ENCODE results near the gene RCE1. TPM values are rescaled to one million over a fixed set of nuclear protein-coding genes. Genes with fewer than 3 reads are reported as not detected.

RCE1 gene
- total RNA-seq, 2 experiments from 2014 or later = 19.3 to 20.6 TPM

GRCh38 chr11:66868726-66869566, 25.7 kb downstream of the RCE1 start:
- H3K36me3 Mint-ChIP-seq (ENCODE audit: low read depth) = no peaks in the 10 kb centered on the region
- no peak overlapping the region for H3K4me3 Mint-ChIP-seq
- intact Hi-C loops (cut with micrococcal nuclease) = loop anchor here (1.0 kb wide), 2 partner anchors 26 to 175 kb away; partner anchors contain the start of gene RCE1
- peaks cover 7% of the 10 kb centered on the region for H3K4me1 Mint-ChIP-seq (ENCODE audit: low read depth)
- no peak overlapping the region for H3K27ac Mint-ChIP-seq
- no peaks in the 10 kb centered on the region for H3K27me3 Mint-ChIP-seq (ENCODE audit: low read depth)
- peak; percentile 91 for DNase-seq
- CTCF ChIA-PET = no interaction called here
- H3K9me3 Mint-ChIP-seq = no peaks in the 10 kb centered on the region

GRCh38 chr11:66869567-66869870, 26.3 kb downstream of the RCE1 start:
- Mint-ChIP-seq H3K4me3 (no peak overlapping the region), H3K27me3 (ENCODE audit: low read depth) (no peaks in the 10 kb centered on the region), H3K27ac (no peak overlapping the region), H3K36me3 (ENCODE audit: low read depth) (no peaks in the 10 kb centered on the region), H3K4me1 (ENCODE audit: low read depth) (peaks cover 7% of the 10 kb centered on the region), H3K9me3 (no peaks in the 10 kb centered on the region)
- CTCF ChIA-PET = no interaction called here
- intact Hi-C loops (cut with micrococcal nuclease) = no loop called here
- no peak for DNase-seq

- Mint-ChIP-seq H3K27me3 (ENCODE audit: low read depth) (no peaks in the 10 kb centered on the region), H3K4me3 (no peak overlapping the region), H3K4me1 (ENCODE audit: low read depth) (peaks cover 7% of the 10 kb centered on the region), H3K36me3 (ENCODE audit: low read depth) (no peaks in the 10 kb centered on the region), H3K27ac (no peak overlapping the region), H3K9me3 (no peaks in the 10 kb centered on the region)
- DNase-seq = no peak
- CTCF ChIA-PET = interaction anchor here (0.6 kb wide), 1 partner anchor 141 kb away, joined by 3 read pairs; no protein-coding TSS in a partner anchor
- intact Hi-C loops (cut with micrococcal nuclease) = no loop called here
Measured at GRCh38 chr11:66870131-66870530, 26.9 kb downstream of the RCE1 start.

GRCh38 chr11:66870616-66871520, 27.6 kb downstream of the RCE1 start:
- CTCF ChIA-PET = interaction anchor here (1.9 kb wide), 1 partner anchor 10 kb away, joined by 6 read pairs; no protein-coding TSS in a partner anchor
- no peak overlapping the region for H3K27ac Mint-ChIP-seq
- H3K4me3 Mint-ChIP-seq = no peak overlapping the region
- H3K36me3 Mint-ChIP-seq (ENCODE audit: low read depth) = no peaks in the 10 kb centered on the region
- no peaks in the 10 kb centered on the region for H3K27me3 Mint-ChIP-seq (ENCODE audit: low read depth)
- intact Hi-C loops (cut with micrococcal nuclease) = no loop called here
- no peaks in the 10 kb centered on the region for H3K9me3 Mint-ChIP-seq
- no peak for DNase-seq
- peaks cover 7% of the 10 kb centered on the region for H3K4me1 Mint-ChIP-seq (ENCODE audit: low read depth)

- Mint-ChIP-seq H3K4me3 (no peak overlapping the region), H3K27ac (no peak overlapping the region), H3K27me3 (ENCODE audit: low read depth) (no peaks in the 10 kb centered on the region), H3K4me1 (ENCODE audit: low read depth) (peaks cover 7% of the 10 kb centered on the region), H3K9me3 (no peaks in the 10 kb centered on the region), H3K36me3 (ENCODE audit: low read depth) (no peaks in the 10 kb centered on the region)
- intact Hi-C loops (cut with micrococcal nuclease) = no loop called here
- no peak for DNase-seq
- CTCF ChIA-PET = interaction anchor here (0.5 to 1.9 kb wide), 2 partner anchors 9 to 363 kb away, joined by 3 to 6 read pairs; no protein-coding TSS in a partner anchor
Measured at GRCh38 chr11:66871521-66871901, 28.3 kb downstream of the RCE1 start.

GRCh38 chr11:66874232-66874631, 31.0 kb downstream of the RCE1 start:
- DNase-seq = no peak
- Mint-ChIP-seq H3K27ac (no peak overlapping the region), H3K36me3 (ENCODE audit: low read depth) (no peaks in the 10 kb centered on the region), H3K9me3 (no peaks in the 10 kb centered on the region), H3K27me3 (ENCODE audit: low read depth) (no peaks in the 10 kb centered on the region), H3K4me3 (no peak overlapping the region), H3K4me1 (ENCODE audit: low read depth) (peaks cover under 1% of the 10 kb centered on the region)
- CTCF ChIA-PET = no interaction called here
- intact Hi-C loops (cut with micrococcal nuclease) = no loop called here

- Mint-ChIP-seq H3K27me3 (ENCODE audit: low read depth) (no peaks in the 10 kb centered on the region), H3K4me3 (no peak overlapping the region), H3K36me3 (ENCODE audit: low read depth) (no peaks in the 10 kb centered on the region), H3K27ac (no peak overlapping the region), H3K4me1 (ENCODE audit: low read depth) (peaks cover 4% of the 10 kb centered on the region), H3K9me3 (no peaks in the 10 kb centered on the region)
- CTCF ChIA-PET = no interaction called here
- intact Hi-C loops (cut with micrococcal nuclease) = no loop called here
- DNase-seq = no peak
Measured at GRCh38 chr11:66875378-66875777, 32.1 kb downstream of the RCE1 start.

- intact Hi-C loops (cut with micrococcal nuclease) = no loop called here
- no peak for DNase-seq
Measured at GRCh38 chr11:66877588-66878385, 34.5 kb downstream of the RCE1 start.

GRCh38 chr11:66878474-66878873, 35.2 kb downstream of the RCE1 start:
- Mint-ChIP-seq H3K36me3 (ENCODE audit: low read depth) (no peaks in the 10 kb centered on the region), H3K27ac (no peak overlapping the region), H3K4me1 (ENCODE audit: low read depth) (peaks cover 16% of the 10 kb centered on the region), H3K4me3 (no peak overlapping the region), H3K27me3 (ENCODE audit: low read depth) (no peaks in the 10 kb centered on the region), H3K9me3 (no peaks in the 10 kb centered on the region)
- DNase-seq = no peak
- CTCF ChIA-PET = interaction anchor here (1.4 kb wide), 1 partner anchor 97 kb away, joined by 3 read pairs; no protein-coding TSS in a partner anchor
- intact Hi-C loops (cut with micrococcal nuclease) = no loop called here

More at GRCh38 chr11:66877588-66878385, 34.5 kb downstream of the RCE1 start:
- H3K4me3 Mint-ChIP-seq = no peak overlapping the region
- H3K36me3 Mint-ChIP-seq (ENCODE audit: low read depth) = no peaks in the 10 kb centered on the region
- H3K4me1 Mint-ChIP-seq (ENCODE audit: low read depth) = peaks cover 16% of the 10 kb centered on the region
- H3K27me3 Mint-ChIP-seq (ENCODE audit: low read depth) = no peaks in the 10 kb centered on the region
- no peaks in the 10 kb centered on the region for H3K9me3 Mint-ChIP-seq
- no peak overlapping the region for H3K27ac Mint-ChIP-seq
- CTCF ChIA-PET = no interaction called here

- Mint-ChIP-seq H3K4me1 (ENCODE audit: low read depth) (peaks cover 16% of the 10 kb centered on the region), H3K36me3 (ENCODE audit: low read depth) (no peaks in the 10 kb centered on the region), H3K27me3 (ENCODE audit: low read depth) (no peaks in the 10 kb centered on the region), H3K27ac (no peak overlapping the region), H3K4me3 (no peak overlapping the region), H3K9me3 (no peaks in the 10 kb centered on the region)
- DNase-seq = no peak
- intact Hi-C loops (cut with micrococcal nuclease) = no loop called here
- CTCF ChIA-PET = interaction anchor here (1.4 kb wide), 1 partner anchor 97 kb away, joined by 3 read pairs; no protein-coding TSS in a partner anchor
Measured at GRCh38 chr11:66879000-66879399, 35.8 kb downstream of the RCE1 start.

- H3K27ac Mint-ChIP-seq = no peak overlapping the region
- no peaks in the 10 kb centered on the region for H3K27me3 Mint-ChIP-seq (ENCODE audit: low read depth)
- peaks cover 16% of the 10 kb centered on the region for H3K4me1 Mint-ChIP-seq (ENCODE audit: low read depth)
- no peaks in the 10 kb centered on the region for H3K36me3 Mint-ChIP-seq (ENCODE audit: low read depth)
- CTCF ChIA-PET = interaction anchor here (0.7 to 2.1 kb wide), 3 partner anchors 8 to 370 kb away, joined by 3 to 6 read pairs (median 3); no protein-coding TSS in a partner anchor
- DNase-seq = no peak
- intact Hi-C loops (cut with micrococcal nuclease) = no loop called here
- H3K4me3 Mint-ChIP-seq = no peak overlapping the region
- H3K9me3 Mint-ChIP-seq = no peaks in the 10 kb centered on the region
Measured at GRCh38 chr11:66879583-66879982, 36.3 kb downstream of the RCE1 start.

- CTCF ChIA-PET = interaction anchor here (0.7 to 2.1 kb wide), 3 partner anchors 8 to 371 kb away, joined by 3 to 6 read pairs (median 3); no protein-coding TSS in a partner anchor
- Mint-ChIP-seq H3K36me3 (ENCODE audit: low read depth) (no peaks in the 10 kb centered on the region), H3K4me3 (no peak overlapping the region), H3K27ac (no peak overlapping the region), H3K4me1 (ENCODE audit: low read depth) (peaks cover 16% of the 10 kb centered on the region), H3K9me3 (no peaks in the 10 kb centered on the region), H3K27me3 (ENCODE audit: low read depth) (no peaks in the 10 kb centered on the region)
- intact Hi-C loops (cut with micrococcal nuclease) = loop anchor here (5.0 kb wide), 1 partner anchor 38 kb away; the partner anchor contains the start of gene RCE1
- no peak for DNase-seq
Measured at GRCh38 chr11:66879999-66880398, 36.8 kb downstream of the RCE1 start.

All from activated naive CD4-positive, alpha-beta T cell treated with anti-CD3 and anti-CD28 coated beads for 36 hours (primary cell).